Dedifferentiated amniotic fluid mesenchymal stem cell (primary cell): ENCODE results near the gene LONP2.
"Not testable (repeated sequence)": the region's sequence is repeated elsewhere in the genome, so short reads cannot be mapped to it uniquely, and the experiment has no call there.

Experiments used
- DNase-seq: peaks from one replicate; pipeline ENCODE4 v3.0.0-alpha.2; 2016; ENCODE audit errors: extremely low spot score

Gene LONP2

DNA sequence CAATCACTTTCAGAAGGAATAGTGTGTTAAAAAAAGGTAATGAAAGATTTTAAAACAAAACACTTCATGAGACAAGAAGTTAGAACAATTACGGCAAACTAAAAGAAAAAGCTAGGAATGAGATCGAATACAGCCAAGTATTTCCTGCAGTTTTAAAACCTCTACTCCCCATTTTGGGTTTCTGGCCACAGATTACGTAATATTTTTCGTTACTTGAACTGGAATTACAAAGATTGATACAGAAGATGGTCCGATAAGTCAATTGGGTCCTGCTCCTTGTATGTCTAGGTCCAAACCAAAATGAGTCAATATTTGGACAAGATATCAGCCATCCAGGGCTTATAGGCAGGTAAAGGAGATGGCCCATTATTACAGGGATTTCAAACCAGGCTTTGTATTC is 88.9 kb downstream of the LONP2 start:
- no peak for DNase-seq

DNA sequence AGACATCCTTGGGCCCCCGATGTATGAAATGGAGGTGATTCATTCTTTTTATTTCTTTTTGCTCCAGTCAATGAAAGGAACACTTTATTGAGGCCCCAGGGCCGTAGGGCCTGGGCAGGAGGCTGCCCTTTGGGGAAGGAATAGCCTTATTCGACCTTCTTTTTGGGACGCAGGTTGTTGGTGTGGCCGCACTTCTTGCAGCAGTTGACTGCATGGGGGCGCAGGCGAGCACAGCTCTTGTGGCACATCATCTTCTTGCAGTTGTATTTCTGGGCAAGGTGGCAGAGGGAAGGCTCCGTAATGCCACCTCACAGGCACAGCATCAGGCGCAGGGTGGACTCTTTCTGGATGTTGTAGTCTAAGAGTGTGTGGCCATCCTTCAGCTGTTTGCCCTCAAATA is 90.2 kb downstream of the LONP2 start:
- DNase-seq = no peak

DNA sequence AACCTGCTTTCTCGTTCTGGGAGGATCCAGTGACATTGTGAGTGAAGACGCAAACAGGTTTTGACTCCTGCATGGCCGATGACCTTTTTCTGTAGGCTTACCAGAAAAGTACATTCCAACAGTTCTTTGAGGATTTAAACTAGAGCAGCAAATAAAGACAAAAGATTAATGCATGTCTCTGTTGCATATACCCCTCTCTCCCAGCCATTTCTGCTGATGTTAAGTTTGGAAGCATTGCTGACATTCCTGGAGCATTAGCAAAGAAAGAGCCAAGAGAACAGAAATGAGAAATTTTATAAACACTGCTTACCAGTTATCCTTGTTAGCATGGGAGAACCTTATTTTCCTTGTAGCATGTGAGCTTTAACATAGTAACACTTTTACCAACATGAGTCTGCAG is 91.9 kb downstream of the LONP2 start:
- DNase-seq = peak; percentile 71

DNA sequence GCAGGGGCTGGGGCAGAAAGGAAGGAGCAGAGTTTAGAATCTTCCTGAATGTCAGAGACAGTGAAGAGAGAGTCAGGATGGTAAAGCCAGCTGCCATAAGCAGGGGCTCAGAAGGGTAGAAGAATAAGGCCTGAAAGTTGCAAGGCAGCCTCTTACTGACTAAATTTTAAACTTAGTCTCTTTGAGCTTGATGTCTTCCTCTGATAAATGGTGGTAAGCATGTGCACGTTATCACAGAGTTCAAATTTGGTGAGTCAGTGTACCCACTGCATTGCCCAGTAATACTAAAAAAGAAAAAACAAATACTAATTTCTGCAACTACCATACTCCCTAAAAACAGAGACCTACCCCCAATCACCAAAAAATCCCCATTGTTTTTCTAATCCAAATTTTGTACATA is 96.0 kb downstream of the LONP2 start:
- no peak for DNase-seq

DNA sequence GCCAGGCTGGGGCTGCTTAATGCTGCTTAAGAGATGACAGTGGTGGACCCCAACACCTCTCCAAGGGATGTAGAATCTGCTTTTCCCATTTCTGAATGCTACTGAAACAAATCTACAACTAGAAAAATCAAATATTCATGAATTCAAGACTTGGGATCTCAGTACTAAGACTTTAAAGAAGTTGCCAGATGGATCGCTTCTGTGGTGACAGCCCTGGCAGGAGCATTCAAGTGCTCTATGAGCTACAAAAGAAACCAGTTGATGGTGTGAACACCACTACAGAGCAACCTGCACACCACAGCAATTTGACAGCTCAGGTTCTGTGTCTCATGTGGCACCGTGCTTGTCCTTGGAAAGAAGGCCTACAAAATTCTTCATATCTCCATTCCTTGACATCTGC is 98.5 kb downstream of the LONP2 start:
- DNase-seq = no peak

DNA sequence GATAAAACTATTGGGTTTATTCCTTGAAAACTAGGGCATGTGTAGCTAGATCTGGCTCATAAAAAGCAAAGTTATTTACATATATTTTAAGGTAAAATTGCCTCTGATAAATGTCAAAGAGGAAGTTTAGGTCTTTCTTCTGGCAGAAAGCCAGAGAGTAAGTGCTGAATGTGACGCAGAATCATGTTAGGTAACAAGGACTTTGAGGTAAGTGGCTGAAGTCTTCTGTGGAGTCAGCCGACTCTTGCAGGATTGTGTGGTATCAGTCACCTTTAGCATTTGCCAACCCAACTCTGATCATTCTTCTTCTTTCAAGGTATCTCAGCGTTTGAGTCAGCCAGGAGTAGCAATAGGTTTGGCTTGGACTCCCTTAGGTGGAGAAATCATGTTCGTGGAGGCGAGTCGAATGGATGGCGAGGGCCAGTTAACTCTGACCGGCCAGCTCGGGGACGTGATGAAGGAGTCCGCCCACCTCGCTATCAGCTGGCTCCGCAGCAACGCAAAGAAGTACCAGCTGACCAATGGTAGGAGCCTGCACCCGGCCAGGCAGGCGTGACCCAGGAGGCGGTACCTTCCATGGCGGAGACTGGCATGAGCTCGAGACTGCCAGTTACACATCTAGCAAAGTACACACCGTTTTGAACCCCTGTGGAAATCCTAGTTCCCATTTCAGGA is 103.2 kb downstream of the LONP2 start:
- no peak for DNase-seq

DNA sequence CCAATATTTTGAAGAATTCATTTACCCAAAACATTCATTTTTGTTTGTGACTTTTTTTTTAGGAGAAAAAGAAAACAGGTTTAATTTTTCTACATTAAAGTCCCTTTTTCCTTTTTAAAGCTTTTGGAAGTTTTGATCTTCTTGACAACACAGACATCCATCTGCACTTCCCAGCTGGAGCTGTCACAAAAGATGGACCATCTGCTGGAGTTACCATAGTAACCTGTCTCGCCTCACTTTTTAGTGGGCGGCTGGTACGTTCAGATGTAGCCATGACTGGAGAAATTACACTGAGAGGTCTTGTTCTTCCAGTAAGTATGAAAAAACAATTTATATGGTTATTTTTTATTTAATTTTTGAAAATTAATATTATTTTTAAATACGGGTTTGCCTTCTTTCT is 103.9 kb downstream of the LONP2 start:
- DNase-seq = no peak

DNA sequence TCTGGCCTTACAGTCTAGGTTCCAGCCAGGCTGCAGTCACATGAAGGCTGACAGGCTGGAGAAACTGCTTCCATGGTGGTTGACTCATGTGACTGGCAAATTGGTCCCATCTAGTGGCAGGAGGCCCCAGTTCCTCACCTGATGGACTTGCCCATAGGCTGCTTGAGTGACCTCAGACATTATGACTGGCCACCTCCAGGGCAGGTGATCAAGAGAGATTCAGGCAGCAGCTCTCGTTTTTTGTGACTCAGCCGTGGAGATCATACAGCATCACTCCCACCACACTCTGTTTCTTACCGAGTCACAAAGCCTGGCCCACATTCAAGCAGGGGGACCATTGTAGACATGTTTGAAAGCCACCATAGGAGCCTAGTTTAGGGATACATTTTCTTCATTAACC is 106.6 kb downstream of the LONP2 start:
- DNase-seq = no peak

DNA sequence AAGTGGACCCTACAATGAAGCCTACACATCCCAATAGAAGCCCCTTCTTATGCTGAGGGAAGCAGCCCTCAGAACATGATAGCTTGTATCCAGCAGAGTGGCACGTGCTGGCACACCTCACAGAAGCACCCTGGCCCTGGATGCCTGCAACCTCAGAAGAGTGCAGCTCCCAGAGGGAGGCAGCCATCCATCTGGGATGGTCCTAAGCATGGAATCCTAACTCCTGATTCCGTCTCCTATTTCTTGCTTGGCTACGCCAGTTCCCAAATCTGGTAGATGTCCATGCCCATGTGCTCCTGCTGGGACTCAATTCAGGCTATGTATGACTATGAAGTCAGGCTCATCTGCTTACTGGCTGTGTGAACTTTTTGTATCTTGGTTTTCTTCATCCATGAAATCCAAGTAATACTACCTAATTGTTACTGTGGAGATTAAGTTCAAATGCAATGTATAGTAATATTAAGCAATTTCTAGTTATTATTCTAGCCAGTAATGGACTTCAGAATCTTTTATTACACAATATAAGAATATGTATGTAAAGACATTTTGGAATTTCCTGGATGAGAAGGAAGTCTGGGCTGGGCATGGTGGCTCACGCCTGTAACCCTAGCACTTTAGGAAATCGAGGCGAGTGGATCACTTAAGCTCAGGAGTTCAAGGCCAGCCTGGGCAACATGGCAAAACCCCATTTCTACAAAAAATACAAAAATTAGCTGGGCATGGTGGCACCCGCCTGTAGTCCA is 108.7 kb downstream of the LONP2 start:
- DNase-seq = no peak

DNA sequence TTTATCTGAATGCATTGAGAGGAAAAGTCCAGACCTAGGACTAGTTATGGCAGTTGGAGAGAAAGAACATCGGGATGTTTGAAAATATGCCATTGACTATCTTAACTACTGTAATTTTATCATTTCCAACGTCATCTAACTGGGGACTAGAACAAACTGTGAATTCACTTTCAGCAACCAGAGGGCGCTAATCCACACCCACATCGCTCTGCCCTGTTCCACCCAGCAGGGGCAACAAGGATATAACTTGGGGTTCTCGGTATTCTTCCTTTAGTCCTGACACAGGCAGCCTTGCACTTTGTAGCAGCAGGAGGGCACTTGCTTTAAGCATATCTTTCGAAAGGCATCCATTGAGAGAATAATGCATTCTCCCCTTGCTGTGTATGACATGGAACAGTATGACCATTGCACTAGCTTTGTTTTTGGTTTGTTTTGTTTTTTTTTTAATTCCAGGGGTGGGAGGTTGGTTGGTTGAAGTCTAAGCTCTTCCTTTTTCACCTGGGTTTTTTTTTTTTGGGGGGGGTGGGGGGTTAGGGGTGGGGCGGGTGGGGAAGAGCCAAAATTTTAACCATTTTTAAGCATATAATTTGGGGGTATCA is 109.6 kb downstream of the LONP2 start:
- peak; percentile 56 for DNase-seq

DNA sequence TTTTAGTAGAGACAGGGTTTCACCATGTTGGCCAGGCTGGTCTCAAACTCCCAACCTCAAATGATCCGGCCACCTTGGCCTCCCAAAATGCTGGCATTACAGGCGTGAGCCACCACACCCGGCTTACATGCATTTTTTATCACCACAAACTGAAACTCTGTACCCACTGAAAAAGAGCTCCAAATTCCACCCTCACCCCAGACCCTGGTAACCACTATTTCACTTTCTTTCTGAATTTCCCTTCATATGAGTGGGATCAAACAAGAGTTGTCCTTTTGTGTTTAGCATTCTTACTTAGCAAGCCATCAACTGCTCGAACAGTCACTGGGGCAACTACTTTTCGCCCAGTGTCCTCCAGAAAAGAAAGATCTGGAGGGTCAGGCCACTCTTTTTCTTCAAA is 110.3 kb downstream of the LONP2 start:
- DNase-seq = not testable (repeated sequence)

DNA sequence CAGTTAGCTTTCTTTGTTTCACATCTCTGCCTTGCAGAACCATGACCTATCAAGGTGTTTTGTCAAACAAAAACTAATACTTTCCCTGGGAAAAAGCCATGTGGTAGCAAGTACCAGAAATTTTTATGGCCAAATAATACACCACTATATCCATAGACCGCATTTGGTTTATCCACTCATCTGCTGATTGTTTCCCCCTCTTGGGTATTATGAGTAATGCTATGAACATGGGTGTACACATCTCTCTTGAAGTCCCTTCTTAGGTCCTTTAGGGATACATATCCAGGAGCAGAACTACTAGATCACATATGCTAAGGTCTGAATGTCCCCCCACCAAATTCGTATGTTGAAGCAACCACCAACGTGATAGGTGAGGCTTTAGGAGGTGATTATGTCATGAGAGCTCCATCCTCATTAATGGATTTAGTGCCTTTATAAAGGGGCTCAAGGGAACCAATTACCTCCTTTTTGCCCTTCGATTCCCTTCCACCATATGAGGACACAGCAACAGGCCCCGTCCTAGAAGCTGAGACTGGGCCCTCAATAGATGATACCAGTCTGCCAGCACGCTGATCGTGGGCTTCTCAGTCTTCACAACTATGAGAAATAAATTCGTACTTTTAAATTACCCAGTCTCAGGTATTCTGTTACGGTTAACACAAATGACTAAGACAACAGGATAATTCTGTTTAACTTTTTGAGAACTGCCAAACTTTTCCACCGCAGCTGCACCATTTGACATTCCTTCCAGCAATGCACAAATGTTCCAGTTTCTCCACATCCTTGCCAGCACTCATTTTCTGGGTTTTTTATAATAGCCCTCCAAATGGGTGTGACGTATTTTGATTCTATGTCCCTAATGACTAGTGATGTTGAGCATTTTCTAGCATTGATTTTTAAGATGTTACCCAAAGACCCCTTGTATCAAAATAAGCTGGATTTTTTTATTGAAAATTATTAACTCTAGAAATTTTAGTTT is 111.1 kb downstream of the LONP2 start:
- no peak for DNase-seq

DNA sequence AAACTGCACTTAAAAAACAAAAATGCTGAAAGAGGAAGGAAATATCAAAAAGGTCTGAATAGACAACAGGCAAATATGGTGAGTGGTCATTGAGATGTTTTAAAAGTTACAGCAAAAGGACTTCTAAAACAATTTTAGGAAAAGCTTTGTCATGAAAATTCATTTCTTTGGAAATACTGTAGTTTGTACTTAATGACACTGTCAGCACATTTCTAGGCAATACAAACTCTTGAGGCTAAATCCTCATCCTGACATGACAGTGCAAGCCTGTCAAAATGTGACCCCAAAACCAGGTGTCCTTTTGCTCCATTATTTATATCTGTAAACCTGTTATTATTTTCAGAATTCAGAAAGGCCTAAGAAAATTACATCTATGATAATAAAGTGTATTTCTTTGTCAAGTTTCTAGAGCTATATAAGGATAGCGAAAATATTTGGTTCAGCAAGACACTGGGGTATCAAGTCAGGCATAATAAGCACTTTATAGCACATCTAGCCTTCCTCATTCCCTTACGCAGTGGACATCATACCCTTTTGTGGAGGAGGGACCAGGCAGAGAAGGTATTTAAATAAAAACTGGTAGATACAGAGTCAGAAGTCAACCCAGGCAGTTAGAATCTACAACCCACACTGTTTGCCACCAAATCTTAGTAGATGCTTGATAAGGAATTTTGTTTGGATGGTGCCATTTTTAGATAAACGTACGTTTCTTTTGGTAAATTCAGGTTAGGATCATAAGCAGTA is 112.7 kb downstream of the LONP2 start:
- DNase-seq = no peak

DNA sequence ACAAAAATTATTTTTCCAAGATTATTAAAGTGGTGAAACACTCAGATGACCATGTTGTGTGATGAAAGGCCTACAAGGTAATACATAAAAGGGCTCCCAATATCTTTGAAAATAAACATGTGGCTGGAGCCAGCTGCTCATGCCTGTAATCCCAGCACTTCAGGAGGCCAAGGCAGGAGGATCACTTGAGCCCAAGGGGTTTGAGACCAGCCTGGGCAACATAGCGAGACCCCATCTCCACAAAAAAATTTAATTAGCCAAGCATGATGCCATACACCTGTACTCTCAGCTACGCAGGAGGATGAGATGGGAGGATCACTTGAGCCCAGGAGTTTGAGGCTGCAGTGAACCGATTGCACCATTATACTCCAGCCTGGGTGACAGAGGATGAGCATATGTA is 114.3 kb downstream of the LONP2 start:
- no peak for DNase-seq

DNA sequence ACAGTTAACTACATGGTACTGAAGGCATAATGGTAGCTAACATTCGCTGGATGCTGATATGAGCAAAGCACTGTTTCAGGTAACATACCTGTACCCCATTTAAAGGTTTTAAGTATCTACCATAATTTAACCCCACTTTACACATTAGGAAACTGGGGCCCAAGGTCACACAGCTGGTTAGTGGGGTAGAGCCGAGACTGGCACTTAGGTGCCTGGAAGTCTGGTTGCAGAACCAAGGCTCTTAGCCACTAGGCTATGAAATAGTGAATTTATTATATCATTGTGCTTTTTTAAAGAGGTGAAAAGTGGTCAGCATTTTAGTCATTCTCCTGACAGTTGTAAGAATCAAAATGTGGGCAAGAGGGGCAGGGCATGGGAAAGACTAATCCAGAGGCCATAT is 115.9 kb downstream of the LONP2 start:
- DNase-seq = no peak

DNA sequence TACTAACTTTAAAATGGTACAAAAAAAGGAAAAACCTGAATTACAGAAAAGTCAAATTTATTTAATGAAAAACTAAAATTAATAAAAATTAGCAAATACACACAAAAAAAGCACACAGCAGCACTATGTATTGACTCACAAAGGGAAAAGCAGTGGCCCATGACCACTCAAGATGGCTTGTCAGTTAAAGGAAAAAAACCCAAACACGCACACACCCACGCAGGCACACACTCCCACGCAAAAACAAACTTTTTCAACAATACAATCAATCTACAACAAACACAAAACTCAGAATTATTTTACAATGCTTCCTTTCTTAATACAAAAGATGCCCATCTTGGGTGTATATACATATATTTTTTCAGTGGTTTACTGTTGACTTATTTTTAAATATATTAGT is 116.9 kb downstream of the LONP2 start:
- DNase-seq = no peak

DNA sequence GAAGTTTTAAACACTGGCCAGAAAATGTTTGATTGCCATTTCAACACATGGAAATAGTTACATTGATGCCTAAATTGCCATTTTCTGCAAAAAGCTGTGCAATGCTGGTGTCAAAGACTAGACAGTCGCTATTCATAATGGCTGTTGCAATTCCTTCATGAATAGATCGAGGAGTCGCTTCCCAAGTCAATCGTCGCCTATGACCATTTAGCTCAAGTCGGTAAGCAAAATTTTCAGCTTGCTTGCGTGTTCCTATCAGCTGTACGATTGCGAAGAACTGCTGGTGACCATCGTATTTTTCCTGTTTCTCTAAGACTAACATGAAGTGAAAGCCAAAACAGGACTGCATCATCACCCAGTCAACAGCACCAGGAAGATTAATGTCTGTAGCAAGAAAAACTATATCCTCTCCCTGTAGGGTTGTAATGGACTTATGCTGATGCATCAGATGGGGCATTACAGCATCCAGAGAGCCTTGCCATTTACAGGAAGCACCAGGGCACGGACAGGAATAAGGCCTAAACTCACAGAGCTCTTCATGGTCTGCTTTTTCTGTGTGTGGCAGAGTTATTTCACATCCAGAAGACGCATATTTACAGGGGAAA is 117.5 kb downstream of the LONP2 start:
- DNase-seq = no peak

DNA sequence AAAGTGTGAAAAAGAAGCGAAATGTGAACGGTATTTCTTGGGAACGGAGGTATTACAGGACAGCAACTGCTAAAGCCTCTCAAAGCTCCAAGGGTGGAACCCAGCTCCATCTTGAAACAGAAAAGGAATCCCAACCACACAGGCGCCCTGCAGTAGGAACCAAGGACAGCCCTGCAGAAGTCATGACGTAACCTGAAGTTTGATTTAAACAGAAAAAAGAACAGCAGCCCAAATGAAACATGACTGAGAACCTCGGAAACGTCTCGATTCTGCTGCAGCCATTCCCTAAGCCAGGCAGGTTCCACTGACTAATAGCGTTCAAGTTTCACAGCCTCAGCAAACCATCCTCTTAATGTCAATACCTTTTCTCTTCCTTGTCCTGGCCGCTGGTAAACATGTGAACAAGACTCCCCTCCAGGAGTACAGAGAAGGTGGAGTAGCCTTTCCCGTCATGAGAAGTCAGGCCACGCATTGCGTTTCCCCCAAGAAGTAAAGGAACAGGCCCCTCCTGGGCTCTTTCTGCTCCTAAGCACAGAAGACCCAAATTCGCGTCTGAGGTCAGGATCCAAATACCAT is 121.0 kb downstream of the LONP2 start:
- DNase-seq = no peak

DNA sequence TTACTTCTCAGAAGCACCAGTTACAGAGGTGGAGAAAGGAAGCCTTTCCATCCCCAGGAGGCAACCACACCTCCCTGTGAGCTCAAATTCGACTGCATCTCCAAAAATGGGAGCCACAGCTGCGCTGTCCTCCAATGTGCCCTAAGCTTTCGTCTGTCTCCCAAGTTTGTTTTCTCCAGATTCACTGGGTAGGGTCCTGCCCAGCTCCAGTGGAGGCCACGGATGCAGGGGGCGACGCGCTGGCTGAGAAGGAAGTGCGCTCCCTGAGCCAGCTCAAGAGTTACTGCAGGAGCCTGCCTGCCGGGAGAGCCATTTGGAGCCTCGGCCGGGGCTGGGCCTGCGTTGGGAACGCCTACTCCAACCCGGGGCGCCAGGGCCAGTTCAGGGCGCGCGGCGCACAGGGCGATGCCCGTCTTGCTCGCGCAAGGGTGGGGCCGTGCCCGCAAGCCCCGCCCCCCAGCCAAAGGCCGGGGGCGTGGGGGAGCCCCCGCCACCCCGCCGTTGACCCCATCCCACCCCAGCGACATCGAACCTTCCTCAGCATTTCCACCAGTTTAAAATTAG is 121.6 kb downstream of the LONP2 start:
- peak; percentile 81 for DNase-seq
